Left ventricle myocardium inferior (tissue), 1 donor: ENCODE measurements around the gene ADAMTS7. TPM values are rescaled to one million over a fixed set of nuclear protein-coding genes. Genes with fewer than 3 reads are reported as not detected.
"Not testable (repeated sequence)": the region's sequence is repeated elsewhere in the genome, so short reads cannot be mapped to it uniquely, and the experiment has no call there.

Experiments used
- DNase-seq: peaks from one replicate; pipeline ENCODE4 v3.0.0-alpha.2; 2020
- H3K27ac ChIP-seq: fragments of 200-600 bp; replicated peaks from 2 replicates; pipeline ENCODE4 v1.8.0; 2021
- H3K27me3 ChIP-seq: fragments of 200-600 bp; 2 replicates; pipeline ENCODE4 v1.8.0; 2021; ENCODE audit warnings: low read depth
- H3K36me3 ChIP-seq: fragments of 200-600 bp; 2 replicates; pipeline ENCODE4 v1.8.0; 2021
- H3K4me1 ChIP-seq: fragments of 200-600 bp; 2 replicates; pipeline ENCODE4 v1.8.0; 2021
- H3K4me3 ChIP-seq: fragments of 200-600 bp; 2 replicates; pipeline ENCODE4 v1.8.0; 2021; ENCODE audit warnings: mild to moderate bottlenecking, moderate library complexity
- H3K9me3 ChIP-seq: fragments of 200-600 bp; replicated peaks from 2 replicates; pipeline ENCODE4 v1.8.0; 2021
- intact Hi-C: fragments of 100-400 bp; cut with micrococcal nuclease; formaldehyde crosslinking; loops from one replicate; pipeline ENCODE4 v1.11.0; 2022
- total RNA-seq: library from RNA; stranded (reverse); fragmentation: NEBNext Ultra II Directional; extraction: Animal tissue kit (Norgen Biotek cat#: 25700); gene quantifications from one replicate; pipeline ENCODE4 v1.2.1, GENCODE V29; 2021
- TF ChIP-seq, protein P1 (sequence below): fragments of 200-600 bp; IDR thresholded peaks from 2 replicates; pipeline ENCODE4 v1.8.0; 2021; ENCODE audit warnings: antibody characterized with exemption, mild to moderate bottlenecking, borderline replicate concordance
- donor health status: DM: no; HTN: yes; CAD: no; lungs with severe emphysema.

The ADAMTS7 gene
- total RNA-seq, 1 donor from 2014 or later = 24.2 TPM

DNA sequence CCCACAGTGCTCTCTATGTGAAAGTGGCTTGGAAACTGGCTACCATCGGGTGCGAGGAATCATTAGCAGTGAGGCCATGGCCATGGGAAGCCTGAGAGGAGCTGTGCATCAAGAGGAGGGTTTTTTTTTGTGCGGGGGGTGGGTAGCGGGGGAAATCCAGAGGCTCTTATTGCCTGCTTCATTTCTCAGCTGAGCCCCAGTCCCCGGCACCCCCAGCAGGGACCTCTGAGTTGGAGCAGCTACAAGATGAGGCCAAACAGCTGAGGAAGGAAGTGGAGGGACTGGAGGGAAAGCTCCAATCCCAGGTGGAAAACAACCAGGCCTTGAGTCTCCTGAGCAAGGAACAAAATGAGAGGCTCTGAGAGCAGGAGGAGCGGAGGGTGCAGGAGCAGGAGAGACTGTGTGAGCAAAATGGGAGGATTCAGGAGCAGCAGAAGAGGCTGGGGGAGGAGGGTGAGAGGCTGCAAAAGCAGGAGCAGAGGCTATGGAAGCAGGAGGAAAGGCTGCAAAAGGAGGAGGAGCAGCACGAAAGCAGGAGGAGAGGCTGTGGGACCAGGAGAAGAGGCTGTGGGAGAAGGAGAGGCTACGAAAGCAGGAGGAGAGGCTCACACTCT is 76.7 kb downstream of the ADAMTS7 start:
- no peaks in the 10 kb centered on the region for H3K4me1 ChIP-seq
- H3K27ac ChIP-seq = no peak overlapping the region
- H3K4me3 ChIP-seq = no peak overlapping the region
- intact Hi-C loops = no loop called here
- H3K27me3 ChIP-seq = peaks cover 11% of the 10 kb centered on the region
- no peaks in the 10 kb centered on the region for H3K9me3 ChIP-seq
- no peaks in the 10 kb centered on the region for H3K36me3 ChIP-seq
- TF ChIP-seq, protein P1, sequence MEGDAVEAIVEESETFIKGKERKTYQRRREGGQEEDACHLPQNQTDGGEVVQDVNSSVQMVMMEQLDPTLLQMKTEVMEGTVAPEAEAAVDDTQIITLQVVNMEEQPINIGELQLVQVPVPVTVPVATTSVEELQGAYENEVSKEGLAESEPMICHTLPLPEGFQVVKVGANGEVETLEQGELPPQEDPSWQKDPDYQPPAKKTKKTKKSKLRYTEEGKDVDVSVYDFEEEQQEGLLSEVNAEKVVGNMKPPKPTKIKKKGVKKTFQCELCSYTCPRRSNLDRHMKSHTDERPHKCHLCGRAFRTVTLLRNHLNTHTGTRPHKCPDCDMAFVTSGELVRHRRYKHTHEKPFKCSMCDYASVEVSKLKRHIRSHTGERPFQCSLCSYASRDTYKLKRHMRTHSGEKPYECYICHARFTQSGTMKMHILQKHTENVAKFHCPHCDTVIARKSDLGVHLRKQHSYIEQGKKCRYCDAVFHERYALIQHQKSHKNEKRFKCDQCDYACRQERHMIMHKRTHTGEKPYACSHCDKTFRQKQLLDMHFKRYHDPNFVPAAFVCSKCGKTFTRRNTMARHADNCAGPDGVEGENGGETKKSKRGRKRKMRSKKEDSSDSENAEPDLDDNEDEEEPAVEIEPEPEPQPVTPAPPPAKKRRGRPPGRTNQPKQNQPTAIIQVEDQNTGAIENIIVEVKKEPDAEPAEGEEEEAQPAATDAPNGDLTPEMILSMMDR = no peak
- DNase-seq = no peak

DNA sequence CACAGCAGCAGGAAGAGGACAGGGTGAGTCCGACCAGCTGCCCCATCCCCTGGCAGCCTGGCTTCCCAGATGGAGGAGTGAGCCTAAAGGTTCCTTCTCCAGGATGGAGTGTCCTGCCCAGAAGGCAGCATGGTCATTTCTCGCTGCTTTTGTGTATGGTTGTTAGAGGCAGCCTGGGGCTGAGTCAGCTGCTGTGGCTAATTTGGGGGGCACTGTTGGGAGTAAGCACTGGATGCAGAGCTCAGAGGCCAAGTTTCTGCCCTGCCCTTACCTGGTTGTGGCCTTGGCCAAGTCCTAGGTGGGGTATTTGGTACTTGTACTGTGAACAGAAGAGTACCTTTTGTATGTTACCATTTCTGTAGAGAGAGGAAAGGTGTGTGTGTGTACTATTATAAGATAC is 78.6 kb downstream of the ADAMTS7 start:
- H3K27me3 ChIP-seq = peaks cover 11% of the 10 kb centered on the region
- TF ChIP-seq, protein P1 = no peak
- no peak overlapping the region for H3K27ac ChIP-seq
- DNase-seq = no peak
- H3K9me3 ChIP-seq = no peaks in the 10 kb centered on the region
- H3K4me3 ChIP-seq = no peak overlapping the region
- no peaks in the 10 kb centered on the region for H3K36me3 ChIP-seq
- H3K4me1 ChIP-seq = no peaks in the 10 kb centered on the region
- intact Hi-C loops = no loop called here

DNA sequence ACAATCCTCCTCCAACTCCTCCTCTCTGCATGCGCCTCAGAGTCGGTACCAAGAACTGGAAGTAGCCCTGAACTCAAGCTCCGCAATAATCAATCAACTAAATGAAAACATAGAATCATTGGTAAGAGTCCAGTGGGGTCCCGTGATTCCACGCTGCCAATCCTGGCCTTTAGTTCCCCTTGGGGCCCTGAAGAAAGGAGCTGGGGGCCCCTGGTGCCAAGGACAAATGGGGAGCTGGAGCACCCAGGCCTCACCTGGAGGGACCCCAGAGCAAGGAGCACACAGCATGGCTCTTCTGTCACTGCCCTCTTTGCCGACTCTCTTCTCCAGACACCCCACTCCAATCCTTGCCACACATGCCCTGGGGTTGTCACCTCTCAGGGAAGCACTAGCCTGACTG is 80.3 kb downstream of the ADAMTS7 start:
- H3K27ac ChIP-seq = no peak overlapping the region
- H3K4me1 ChIP-seq = no peaks in the 10 kb centered on the region
- no peaks in the 10 kb centered on the region for H3K9me3 ChIP-seq
- DNase-seq = no peak
- peaks cover 11% of the 10 kb centered on the region for H3K27me3 ChIP-seq
- H3K36me3 ChIP-seq = no peaks in the 10 kb centered on the region
- TF ChIP-seq, protein P1 = no peak
- no peak overlapping the region for H3K4me3 ChIP-seq
- intact Hi-C loops = no loop called here

DNA sequence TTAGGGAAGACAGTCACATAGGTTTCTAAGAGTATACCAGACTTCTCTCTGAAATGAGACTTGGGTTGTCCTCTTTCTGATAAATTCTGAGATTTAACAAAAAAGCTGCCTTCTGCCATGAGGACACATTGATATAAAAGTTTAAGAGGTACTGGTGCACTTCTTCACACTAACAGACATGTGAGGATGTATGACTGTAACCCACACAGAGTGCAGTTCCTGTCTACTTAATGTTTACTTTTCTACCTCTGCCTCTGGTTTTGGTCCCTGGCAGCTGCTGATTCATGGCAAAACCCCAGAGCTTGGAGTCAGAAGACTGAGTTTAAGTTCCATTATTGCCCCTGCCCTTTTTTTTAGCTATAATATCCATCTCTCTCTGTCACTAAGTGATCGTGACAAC is 82.8 kb downstream of the ADAMTS7 start:
- H3K9me3 ChIP-seq, H3K27ac ChIP-seq, H3K4me1 ChIP-seq, intact Hi-C loops, H3K36me3 ChIP-seq, DNase-seq, H3K27me3 ChIP-seq, H3K4me3 ChIP-seq: not testable (repeated sequence)

DNA sequence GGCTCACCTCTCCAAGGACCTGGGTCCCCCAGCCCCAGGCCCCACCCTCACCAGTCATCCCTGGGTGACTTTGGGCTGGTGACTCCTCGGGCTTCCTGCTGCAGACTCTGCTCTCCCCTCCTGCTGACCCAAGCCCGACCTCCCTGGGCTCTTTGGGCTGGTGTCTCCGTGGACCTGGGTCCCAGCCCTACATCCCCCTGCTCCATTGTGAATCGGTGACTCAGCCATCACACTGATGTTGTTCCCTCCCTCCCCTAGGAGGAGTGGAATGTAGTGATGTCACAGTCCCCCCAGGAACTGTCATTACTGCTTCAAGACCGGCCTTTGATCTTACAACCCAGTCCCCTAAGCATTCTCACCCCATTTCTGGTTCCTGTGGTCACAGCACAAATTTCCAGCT is 83.7 kb downstream of the ADAMTS7 start:
- intact Hi-C loops = no loop called here
- Histone ChIP-seq H3K36me3 (no peaks in the 10 kb centered on the region), H3K9me3 (no peaks in the 10 kb centered on the region), H3K27me3 (no peaks in the 10 kb centered on the region), H3K27ac (no peak overlapping the region), H3K4me1 (no peaks in the 10 kb centered on the region), H3K4me3 (no peak overlapping the region)
- TF ChIP-seq, protein P1 = no peak
- DNase-seq = no peak

DNA sequence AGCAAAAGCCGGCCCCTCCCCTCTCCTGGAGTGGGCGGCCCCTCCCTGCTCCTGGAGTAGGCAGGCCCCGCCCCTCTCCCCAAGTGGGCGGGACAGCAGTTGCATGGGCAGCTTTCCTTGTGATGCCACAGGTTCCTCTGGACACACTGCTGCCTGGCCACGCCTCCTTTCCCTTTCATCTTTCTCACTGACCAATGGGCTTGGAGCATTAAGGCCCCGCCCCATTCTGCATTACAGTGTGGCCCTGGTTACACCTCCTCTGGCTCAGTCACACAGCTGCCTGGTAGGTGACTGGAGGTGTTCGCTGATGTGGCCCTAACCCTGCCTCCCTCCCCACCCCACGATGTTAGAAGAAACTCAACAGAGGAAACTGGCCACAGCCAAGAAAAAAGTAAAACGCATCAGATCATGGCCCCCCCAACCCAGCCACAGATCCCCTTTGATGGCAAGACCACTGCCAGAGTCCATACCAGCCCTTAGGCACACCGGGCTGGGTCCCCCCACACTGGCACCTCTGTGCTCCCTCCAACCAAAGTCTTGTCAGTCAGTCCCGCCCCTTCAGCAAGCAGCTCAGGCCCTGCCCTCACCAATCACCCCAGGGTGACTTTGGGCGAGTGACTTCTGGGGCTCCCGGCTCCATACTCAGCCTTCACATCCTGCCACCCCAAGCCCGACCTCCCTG is 84.3 kb downstream of the ADAMTS7 start:
- Histone ChIP-seq H3K27me3 (no peaks in the 10 kb centered on the region), H3K36me3 (no peaks in the 10 kb centered on the region), H3K4me1 (no peaks in the 10 kb centered on the region), H3K4me3 (no peak overlapping the region), H3K27ac (no peak overlapping the region), H3K9me3 (no peaks in the 10 kb centered on the region)
- no peak for DNase-seq
- TF ChIP-seq, protein P1 = no peak
- intact Hi-C loops = no loop called here

DNA sequence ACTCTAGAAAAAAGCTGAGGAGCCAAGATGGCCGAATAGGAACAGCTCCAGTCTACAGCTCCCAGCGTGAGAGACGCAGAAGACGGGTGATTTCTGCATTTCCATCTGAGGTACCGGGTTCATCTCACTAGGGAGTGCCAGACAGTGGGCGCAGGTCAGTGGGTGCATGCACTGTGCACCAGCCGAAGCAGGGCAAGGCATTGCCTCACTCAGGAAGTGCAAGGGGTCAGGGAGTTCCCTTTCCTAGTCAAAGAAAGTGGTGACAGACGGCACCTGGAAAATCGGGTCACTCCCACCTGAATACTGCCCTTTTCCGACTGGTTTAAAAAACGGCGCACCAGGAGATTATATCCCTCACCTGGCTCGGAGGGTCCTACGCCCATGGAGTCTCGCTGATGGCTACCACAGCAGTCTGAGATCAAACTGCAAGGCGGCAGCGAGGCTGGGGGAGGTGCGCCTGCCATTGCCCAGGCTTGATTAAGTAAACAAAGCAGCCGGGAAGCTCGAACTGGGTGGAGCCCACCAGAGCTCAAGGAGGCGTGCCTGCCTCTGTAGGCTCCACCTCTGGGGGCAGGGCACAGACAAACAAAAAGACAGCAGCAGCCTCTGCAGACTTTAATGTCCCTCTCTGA is 91.3 kb downstream of the ADAMTS7 start:
- intact Hi-C loops, H3K27ac ChIP-seq, DNase-seq, H3K9me3 ChIP-seq, H3K36me3 ChIP-seq, H3K4me1 ChIP-seq: not testable (repeated sequence)
- Histone ChIP-seq H3K27me3 (peaks cover 30% of the 10 kb centered on the region), H3K4me3 (peak overlapping the region; percentile 17)
